ENCODE data around the gene DNAJB9. TPM values are rescaled to one million over a fixed set of nuclear protein-coding genes. Genes with fewer than 3 reads are reported as not detected.
"Not testable (repeated sequence)": the region's sequence is repeated elsewhere in the genome, so short reads cannot be mapped to it uniquely, and the experiment has no call there.

Gene DNAJB9
- total RNA-seq, 1 experiment from 2014 or later = 22.0 TPM

DNA sequence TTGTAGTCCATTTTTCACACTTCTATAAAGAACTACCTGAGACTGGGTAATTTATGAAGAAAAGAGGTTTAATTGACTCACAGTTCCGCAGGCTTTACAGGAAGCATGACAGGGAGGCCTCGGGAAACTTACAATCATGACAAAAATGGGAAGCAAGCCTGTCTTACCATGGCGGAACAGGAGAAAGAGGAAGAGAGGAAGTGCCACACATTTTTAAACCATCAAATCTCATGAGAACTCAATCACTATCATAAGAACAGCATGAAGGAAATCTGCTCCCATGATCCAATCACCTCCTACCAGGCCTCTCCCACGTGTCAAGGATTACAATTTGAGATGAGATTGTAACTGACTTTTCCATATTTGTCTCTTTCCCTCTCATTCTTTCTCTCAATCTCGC is 34.4 kb upstream of the DNAJB9 start:
- CTCF ChIA-PET = no interaction called here
- TF ChIP-seq, protein P1, sequence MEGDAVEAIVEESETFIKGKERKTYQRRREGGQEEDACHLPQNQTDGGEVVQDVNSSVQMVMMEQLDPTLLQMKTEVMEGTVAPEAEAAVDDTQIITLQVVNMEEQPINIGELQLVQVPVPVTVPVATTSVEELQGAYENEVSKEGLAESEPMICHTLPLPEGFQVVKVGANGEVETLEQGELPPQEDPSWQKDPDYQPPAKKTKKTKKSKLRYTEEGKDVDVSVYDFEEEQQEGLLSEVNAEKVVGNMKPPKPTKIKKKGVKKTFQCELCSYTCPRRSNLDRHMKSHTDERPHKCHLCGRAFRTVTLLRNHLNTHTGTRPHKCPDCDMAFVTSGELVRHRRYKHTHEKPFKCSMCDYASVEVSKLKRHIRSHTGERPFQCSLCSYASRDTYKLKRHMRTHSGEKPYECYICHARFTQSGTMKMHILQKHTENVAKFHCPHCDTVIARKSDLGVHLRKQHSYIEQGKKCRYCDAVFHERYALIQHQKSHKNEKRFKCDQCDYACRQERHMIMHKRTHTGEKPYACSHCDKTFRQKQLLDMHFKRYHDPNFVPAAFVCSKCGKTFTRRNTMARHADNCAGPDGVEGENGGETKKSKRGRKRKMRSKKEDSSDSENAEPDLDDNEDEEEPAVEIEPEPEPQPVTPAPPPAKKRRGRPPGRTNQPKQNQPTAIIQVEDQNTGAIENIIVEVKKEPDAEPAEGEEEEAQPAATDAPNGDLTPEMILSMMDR (IDR thresholded peaks at IDR 0.05; ENCODE audit: insufficient read depth in 1 of 2, low read depth in 1 of 2, low read length in 1 of 2, severe bottlenecking in 1 of 2, unreplicated experiment in 1 of 2) = no peak
- Histone ChIP-seq H3K27me3 (replicated peaks; ENCODE audit: control insufficient read depth, insufficient read depth, low read length) (no peaks in the 10 kb centered on the region), H3K36me3 (ENCODE audit: control insufficient read depth, insufficient read depth, low read length) (no peaks in the 10 kb centered on the region), H3K9me3 (no peaks in the 10 kb centered on the region), H3K4me3 (ENCODE audit: low read depth, low read length) (no peak overlapping the region), H3K4me1 (no peaks in the 10 kb centered on the region)
- DNase-seq = no peak
- no peaks in the 10 kb centered on the region for H3K36me3 Mint-ChIP-seq (ENCODE audit: insufficient read depth, unreplicated experiment)
- no TSS peak for BruUV-seq (replicated peaks)
- H3K27me3 Mint-ChIP-seq (ENCODE audit: insufficient read depth, unreplicated experiment) = peaks cover 3% of the 10 kb centered on the region
- intact Hi-C loops (cut with micrococcal nuclease; ENCODE audit: unreplicated experiment) = no loop called here
- H3K4me3 Mint-ChIP-seq (ENCODE audit: unreplicated experiment) = no peak overlapping the region
- POLR2A ChIA-PET = no interaction called here
- H3K27ac Mint-ChIP-seq (ENCODE audit: unreplicated experiment) = no peak overlapping the region
- no peaks in the 10 kb centered on the region for H3K9me3 Mint-ChIP-seq (ENCODE audit: unreplicated experiment)
- no peaks in the 10 kb centered on the region for H3K4me1 Mint-ChIP-seq (ENCODE audit: low read depth, unreplicated experiment)

DNA sequence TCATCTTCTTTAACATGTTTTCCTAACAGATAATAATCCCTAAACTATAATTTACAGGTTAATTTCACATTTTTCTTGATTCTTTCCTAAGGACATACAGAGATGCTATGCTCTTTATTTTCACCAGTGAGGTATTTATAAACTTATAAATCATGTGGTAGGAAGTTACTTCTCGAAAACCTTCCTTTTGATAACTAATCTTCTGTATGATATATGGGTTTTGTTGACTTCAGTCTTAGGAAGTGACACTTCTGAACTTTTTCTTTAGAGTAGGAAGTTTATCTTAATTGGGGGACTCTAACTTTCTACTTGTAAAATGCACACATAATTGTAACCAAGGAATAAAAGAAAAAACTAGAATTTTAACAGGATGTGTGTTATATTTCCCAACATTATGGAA is 33.9 kb upstream of the DNAJB9 start:
- Histone ChIP-seq H3K36me3 (ENCODE audit: control insufficient read depth, insufficient read depth, low read length) (no peaks in the 10 kb centered on the region), H3K9me3 (no peaks in the 10 kb centered on the region), H3K4me1 (no peaks in the 10 kb centered on the region), H3K27me3 (replicated peaks; ENCODE audit: control insufficient read depth, insufficient read depth, low read length) (no peaks in the 10 kb centered on the region), H3K4me3 (ENCODE audit: low read depth, low read length) (no peak overlapping the region)
- TF ChIP-seq, protein P1 (IDR thresholded peaks at IDR 0.05; ENCODE audit: insufficient read depth in 1 of 2, low read depth in 1 of 2, low read length in 1 of 2, severe bottlenecking in 1 of 2, unreplicated experiment in 1 of 2) = no peak
- POLR2A ChIA-PET = no interaction called here
- intact Hi-C loops (cut with micrococcal nuclease; ENCODE audit: unreplicated experiment) = no loop called here
- H3K9me3 Mint-ChIP-seq (ENCODE audit: unreplicated experiment) = no peaks in the 10 kb centered on the region
- BruUV-seq (replicated peaks) = no TSS peak
- H3K4me1 Mint-ChIP-seq (ENCODE audit: low read depth, unreplicated experiment) = no peaks in the 10 kb centered on the region
- peaks cover 3% of the 10 kb centered on the region for H3K27me3 Mint-ChIP-seq (ENCODE audit: insufficient read depth, unreplicated experiment)
- H3K4me3 Mint-ChIP-seq (ENCODE audit: unreplicated experiment) = no peak overlapping the region
- DNase-seq = no peak
- CTCF ChIA-PET = no interaction called here
- no peaks in the 10 kb centered on the region for H3K36me3 Mint-ChIP-seq (ENCODE audit: insufficient read depth, unreplicated experiment)
- H3K27ac Mint-ChIP-seq (ENCODE audit: unreplicated experiment) = no peak overlapping the region

DNA sequence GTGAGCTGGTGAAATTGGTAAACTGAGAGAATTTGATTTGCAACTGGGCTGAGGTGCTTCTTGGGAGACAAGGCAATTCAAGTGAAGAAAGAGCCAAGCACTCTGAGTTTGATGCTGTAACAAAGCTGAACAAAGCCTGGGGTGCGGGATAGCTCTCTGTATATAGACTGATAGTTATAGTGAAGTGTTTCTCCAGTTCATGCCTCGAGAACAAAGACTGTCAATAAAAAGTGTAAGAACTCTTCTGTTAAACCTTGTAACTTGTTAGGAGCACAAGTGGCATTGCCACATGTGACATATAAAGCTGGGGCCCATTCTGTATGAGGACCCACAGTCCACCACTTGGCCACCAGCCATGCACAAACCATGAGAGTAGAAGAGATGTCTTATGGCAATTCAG is 32.4 kb upstream of the DNAJB9 start:
- POLR2A ChIA-PET = no interaction called here

DNA sequence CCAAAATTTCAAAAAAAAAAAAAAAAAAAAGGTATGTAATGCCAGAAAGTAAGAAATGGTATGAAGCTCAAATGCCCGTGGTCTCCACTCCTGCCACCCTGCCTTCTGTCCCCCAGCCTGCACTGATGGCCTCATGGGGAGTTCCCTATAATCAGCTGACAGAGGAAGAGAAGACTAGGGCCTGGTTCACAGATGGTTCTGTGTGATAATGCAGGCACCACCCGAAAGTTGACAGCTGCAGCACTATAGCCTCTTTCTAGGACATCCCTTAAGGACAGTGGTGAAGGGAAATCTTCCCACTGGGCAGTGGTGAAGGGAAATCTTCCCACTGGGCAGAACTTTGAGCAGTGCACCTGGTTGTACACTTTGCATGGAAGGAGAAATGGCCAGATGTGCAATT is 31.4 kb upstream of the DNAJB9 start:
- intact Hi-C loops (cut with micrococcal nuclease; ENCODE audit: unreplicated experiment); DNase-seq; CTCF ChIA-PET; H3K36me3 ChIP-seq (ENCODE audit: control insufficient read depth, insufficient read depth, low read length); H3K4me3 ChIP-seq (ENCODE audit: low read depth, low read length); H3K4me3 Mint-ChIP-seq (ENCODE audit: unreplicated experiment); H3K9me3 ChIP-seq; POLR2A ChIA-PET; H3K27me3 ChIP-seq (replicated peaks; ENCODE audit: control insufficient read depth, insufficient read depth, low read length); BruUV-seq (replicated peaks); H3K9me3 Mint-ChIP-seq (ENCODE audit: unreplicated experiment); H3K27me3 Mint-ChIP-seq (ENCODE audit: insufficient read depth, unreplicated experiment); H3K27ac Mint-ChIP-seq (ENCODE audit: unreplicated experiment); H3K4me1 ChIP-seq; H3K36me3 Mint-ChIP-seq (ENCODE audit: insufficient read depth, unreplicated experiment); H3K4me1 Mint-ChIP-seq (ENCODE audit: low read depth, unreplicated experiment): not testable (repeated sequence)

More for the DNA sequence above, 32.4 kb upstream of the DNAJB9 start:
- TF ChIP-seq, protein P1 (IDR thresholded peaks at IDR 0.05; ENCODE audit: insufficient read depth in 1 of 2, low read depth in 1 of 2, low read length in 1 of 2, severe bottlenecking in 1 of 2, unreplicated experiment in 1 of 2) = no peak
- Mint-ChIP-seq H3K4me3 (ENCODE audit: unreplicated experiment) (no peak overlapping the region), H3K27ac (ENCODE audit: unreplicated experiment) (no peak overlapping the region), H3K9me3 (ENCODE audit: unreplicated experiment) (no peaks in the 10 kb centered on the region), H3K4me1 (ENCODE audit: low read depth, unreplicated experiment) (no peaks in the 10 kb centered on the region), H3K36me3 (ENCODE audit: insufficient read depth, unreplicated experiment) (no peaks in the 10 kb centered on the region), H3K27me3 (ENCODE audit: insufficient read depth, unreplicated experiment) (peaks cover 3% of the 10 kb centered on the region)
- no peak for DNase-seq
- CTCF ChIA-PET = no interaction called here
- H3K4me1 ChIP-seq = no peaks in the 10 kb centered on the region
- no peaks in the 10 kb centered on the region for H3K9me3 ChIP-seq
- BruUV-seq (replicated peaks) = no TSS peak
- H3K4me3 ChIP-seq (ENCODE audit: low read depth, low read length) = no peak overlapping the region
- no peaks in the 10 kb centered on the region for H3K36me3 ChIP-seq (ENCODE audit: control insufficient read depth, insufficient read depth, low read length)
- no peaks in the 10 kb centered on the region for H3K27me3 ChIP-seq (replicated peaks; ENCODE audit: control insufficient read depth, insufficient read depth, low read length)
- intact Hi-C loops (cut with micrococcal nuclease; ENCODE audit: unreplicated experiment) = no loop called here

DNA sequence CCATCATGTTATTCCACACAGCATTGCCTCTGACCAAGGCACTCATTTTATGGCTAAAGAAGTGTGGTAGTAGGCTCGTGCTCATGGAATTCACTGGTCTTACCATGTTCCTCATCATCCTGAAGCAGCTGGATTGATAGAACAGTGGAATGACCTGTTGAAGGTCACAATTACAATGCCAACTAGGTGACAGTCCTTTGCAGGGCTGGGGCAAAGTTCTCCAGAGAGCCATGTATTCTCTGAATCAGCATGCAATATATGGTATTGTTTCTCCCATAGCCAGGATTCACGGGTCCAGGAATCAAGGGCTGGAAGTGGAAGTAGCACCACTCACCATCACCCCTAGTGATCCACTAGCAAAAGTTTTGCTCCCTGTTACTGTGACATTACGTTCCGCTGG is 31.0 kb upstream of the DNAJB9 start:
- H3K4me3 ChIP-seq (ENCODE audit: low read depth, low read length); H3K9me3 ChIP-seq; H3K27ac Mint-ChIP-seq (ENCODE audit: unreplicated experiment); DNase-seq; H3K4me1 Mint-ChIP-seq (ENCODE audit: low read depth, unreplicated experiment); H3K27me3 Mint-ChIP-seq (ENCODE audit: insufficient read depth, unreplicated experiment); H3K36me3 ChIP-seq (ENCODE audit: control insufficient read depth, insufficient read depth, low read length); H3K36me3 Mint-ChIP-seq (ENCODE audit: insufficient read depth, unreplicated experiment); H3K27me3 ChIP-seq (replicated peaks; ENCODE audit: control insufficient read depth, insufficient read depth, low read length); POLR2A ChIA-PET; H3K4me1 ChIP-seq; H3K4me3 Mint-ChIP-seq (ENCODE audit: unreplicated experiment); intact Hi-C loops (cut with micrococcal nuclease; ENCODE audit: unreplicated experiment); BruUV-seq (replicated peaks); CTCF ChIA-PET; H3K9me3 Mint-ChIP-seq (ENCODE audit: unreplicated experiment): not testable (repeated sequence)
